Measurements from ENCODE around the gene CCDC169.

GRCh38 chr13:36273431-36273830 lies 24.2 kb downstream of the CCDC169 start:
- TF ChIP-seq, protein P1, sequence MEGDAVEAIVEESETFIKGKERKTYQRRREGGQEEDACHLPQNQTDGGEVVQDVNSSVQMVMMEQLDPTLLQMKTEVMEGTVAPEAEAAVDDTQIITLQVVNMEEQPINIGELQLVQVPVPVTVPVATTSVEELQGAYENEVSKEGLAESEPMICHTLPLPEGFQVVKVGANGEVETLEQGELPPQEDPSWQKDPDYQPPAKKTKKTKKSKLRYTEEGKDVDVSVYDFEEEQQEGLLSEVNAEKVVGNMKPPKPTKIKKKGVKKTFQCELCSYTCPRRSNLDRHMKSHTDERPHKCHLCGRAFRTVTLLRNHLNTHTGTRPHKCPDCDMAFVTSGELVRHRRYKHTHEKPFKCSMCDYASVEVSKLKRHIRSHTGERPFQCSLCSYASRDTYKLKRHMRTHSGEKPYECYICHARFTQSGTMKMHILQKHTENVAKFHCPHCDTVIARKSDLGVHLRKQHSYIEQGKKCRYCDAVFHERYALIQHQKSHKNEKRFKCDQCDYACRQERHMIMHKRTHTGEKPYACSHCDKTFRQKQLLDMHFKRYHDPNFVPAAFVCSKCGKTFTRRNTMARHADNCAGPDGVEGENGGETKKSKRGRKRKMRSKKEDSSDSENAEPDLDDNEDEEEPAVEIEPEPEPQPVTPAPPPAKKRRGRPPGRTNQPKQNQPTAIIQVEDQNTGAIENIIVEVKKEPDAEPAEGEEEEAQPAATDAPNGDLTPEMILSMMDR (IDR thresholded peaks at IDR 0.05; ENCODE audit: low read depth, low read length), result no peak
- TF ChIP-seq EZH2phosphoT487 (IDR thresholded peaks at IDR 0.05; ENCODE audit: low read depth), result no peak

Measured in OCI-LY3 (cell line).